Measurements from ENCODE around the gene CKS1B.

- TF ChIP-seq, protein P1, sequence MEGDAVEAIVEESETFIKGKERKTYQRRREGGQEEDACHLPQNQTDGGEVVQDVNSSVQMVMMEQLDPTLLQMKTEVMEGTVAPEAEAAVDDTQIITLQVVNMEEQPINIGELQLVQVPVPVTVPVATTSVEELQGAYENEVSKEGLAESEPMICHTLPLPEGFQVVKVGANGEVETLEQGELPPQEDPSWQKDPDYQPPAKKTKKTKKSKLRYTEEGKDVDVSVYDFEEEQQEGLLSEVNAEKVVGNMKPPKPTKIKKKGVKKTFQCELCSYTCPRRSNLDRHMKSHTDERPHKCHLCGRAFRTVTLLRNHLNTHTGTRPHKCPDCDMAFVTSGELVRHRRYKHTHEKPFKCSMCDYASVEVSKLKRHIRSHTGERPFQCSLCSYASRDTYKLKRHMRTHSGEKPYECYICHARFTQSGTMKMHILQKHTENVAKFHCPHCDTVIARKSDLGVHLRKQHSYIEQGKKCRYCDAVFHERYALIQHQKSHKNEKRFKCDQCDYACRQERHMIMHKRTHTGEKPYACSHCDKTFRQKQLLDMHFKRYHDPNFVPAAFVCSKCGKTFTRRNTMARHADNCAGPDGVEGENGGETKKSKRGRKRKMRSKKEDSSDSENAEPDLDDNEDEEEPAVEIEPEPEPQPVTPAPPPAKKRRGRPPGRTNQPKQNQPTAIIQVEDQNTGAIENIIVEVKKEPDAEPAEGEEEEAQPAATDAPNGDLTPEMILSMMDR (conservative IDR thresholded peaks at IDR 0.05; ENCODE audit: low read length) = peak; percentile 62
- TF ChIP-seq EZH2phosphoT487 (IDR thresholded peaks at IDR 0.05; ENCODE audit: borderline replicate concordance, low read depth, low read length) = no peak
These were observed 37.1 kb upstream of the CKS1B start for GRCh38 chr1:154937085-154937987.

Measured in OCI-LY7 (cell line).